Upper lobe of left lung (tissue), 6 donors: ENCODE data around the gene NAP1L4. TPM values are rescaled to one million over a fixed set of nuclear protein-coding genes. Genes with fewer than 3 reads are reported as not detected.

Experiments
- ATAC-seq, 2 donors: fragments of 200-7000 bp; cut with Tn5 transposase; one replicate each; pipeline ENCODE4 v1.9.1; 2022; ENCODE audit warnings: mild to moderate bottlenecking in 2 of 2, moderate library complexity in 2 of 2; ENCODE audit not compliant: low FRiP score in 2 of 2
- DNase-seq, 2 donors: peaks; one replicate each; pipeline ENCODE4 v3.0.0-alpha.2; 2019 to 2020
- H3K27ac ChIP-seq, 4 donors: fragments of 200-600 bp; sonication (generic); one replicate each; pipeline ENCODE4 v1.5.1; 2016 to 2019
- H3K27me3 ChIP-seq, 4 donors: fragments of 200-600 bp; sonication (generic); one replicate each; pipeline ENCODE4 v1.5.1; 2017 to 2019
- H3K36me3 ChIP-seq, 4 donors: fragments of 200-600 bp; sonication (generic); one replicate each; pipeline ENCODE4 v1.5.1; 2016 to 2019
- H3K4me1 ChIP-seq, 4 donors: fragments of 200-600 bp; sonication (generic); one replicate each; pipeline ENCODE4 v1.5.1; 2018 to 2019
- H3K4me3 ChIP-seq, 4 donors: fragments of 200-600 bp; sonication (generic); one replicate each; pipeline ENCODE4 v1.5.1; 2017 to 2019; ENCODE audit warnings: mild to moderate bottlenecking in 2 of 4, moderate library complexity in 1 of 4
- H3K9me3 ChIP-seq, 4 donors: fragments of 200-600 bp; sonication (generic); one replicate each; pipeline ENCODE4 v1.5.1; 2018 to 2019
- CTCF ChIP-seq, 6 experiments: fragments of 450-650 bp in 4 of 6; fragments of 200-600 bp in 2 of 6; sonication (generic) in 2 of 6; IDR thresholded peaks; one replicate each; pipeline ENCODE4 v1.5.1; 2016 to 2019; ENCODE audit warnings: antibody characterized with exemption in 6 of 6
- EP300 ChIP-seq, 4 donors: sonication (generic); formaldehyde crosslinking; IDR thresholded peaks; one replicate each; pipeline ENCODE4 v1.5.1; 2017; ENCODE audit warnings: antibody characterized with exemption in 4 of 4, control low read depth in 2 of 4
- POLR2A ChIP-seq, 4 donors: fragments of 450-650 bp; IDR thresholded peaks; one replicate each; pipeline ENCODE4 v1.5.1; 2016 to 2017; ENCODE audit warnings: antibody characterized with exemption in 4 of 4, mild to moderate bottlenecking in 2 of 4
- POLR2AphosphoS5 ChIP-seq, 2 donors: sonication (generic); formaldehyde crosslinking; IDR thresholded peaks; one replicate each; pipeline ENCODE4 v1.5.1; 2017; ENCODE audit warnings: antibody characterized with exemption in 2 of 2
- WGBS, 2 donors: methylation state at CpG; one replicate each; pipeline ENCODE4 v1.1.5; 2017 to 2018; 5-methylcytosine and 5-hydroxymethylcytosine counted together
- total RNA-seq, 6 donors: library from RNA; depleted of rRNA in 4 of 6; stranded (reverse); fragments of >200 nt in 4 of 6; gene quantifications; one replicate each; pipeline versions ENCODE4 v1.1.0 to v1.2.1, GENCODE V29; 2016 to 2021
- donor health status: DM: no; HTN: no; CAD: no; lungs with moderate emphysema.
- donor health status: DM: no; HTN: yes; CAD: no; lungs with severe emphysema.

Gene NAP1L4
- total RNA-seq, 6 donors from 2014 or later = 81.1 to 194 (median 103) TPM

- 63% methylated on average over 5 of the region's 5 CpGs; no CpG with 5 or more reads in 1 of the 2 donors for WGBS, 2 donors
- peaks cover 10 to 39% (median 23%) of the 10 kb centered on the region in 4 donors for H3K4me1 ChIP-seq
- ATAC-seq (peak; percentile 73 to 92), DNase-seq (peak; percentile 90 to 97)
- peak; percentile 49 to 50 for TF ChIP-seq POLR2AphosphoS5 (IDR thresholded peaks at IDR 0.05)
- peak in 1 of 4 donors; percentile 47 for TF ChIP-seq EP300 (IDR thresholded peaks at IDR 0.05)
- peak in 1 of 4 donors; percentile 24 for TF ChIP-seq POLR2A (IDR thresholded peaks at IDR 0.05)
- no peak for TF ChIP-seq CTCF (IDR thresholded peaks at IDR 0.05)
- H3K36me3 ChIP-seq = no peaks in the 10 kb centered on the region
- no peaks in the 10 kb centered on the region for H3K9me3 ChIP-seq
- no peak overlapping the region for H3K4me3 ChIP-seq
- H3K27me3 ChIP-seq = no peaks in the 10 kb centered on the region
- H3K27ac ChIP-seq = peak overlapping the region in 3 of 4 donors; percentile 63 to 74 (median 71)
These were observed 79.6 kb downstream of the NAP1L4 start for GRCh38 chr11:2912498-2912897.

GRCh38 chr11:2911785-2912391 lies 80.2 kb downstream of the NAP1L4 start:
- H3K4me1 ChIP-seq = peaks cover 10 to 39% (median 23%) of the 10 kb centered on the region in 4 donors

GRCh38 chr11:2911088-2911784 lies 80.9 kb downstream of the NAP1L4 start:
- 90% methylated on average over 12 to 17 of the region's 18 CpGs for WGBS, 2 donors
- Histone ChIP-seq H3K9me3 (no peaks in the 10 kb centered on the region), H3K27ac (peak overlapping the region in 2 of 4 donors; percentile 31 to 74), H3K27me3 (no peaks in the 10 kb centered on the region), H3K4me1 (peaks cover 10 to 39% (median 23%) of the 10 kb centered on the region in 4 donors), H3K4me3 (no peak overlapping the region), H3K36me3 (no peaks in the 10 kb centered on the region)
- ATAC-seq (no peak), DNase-seq (peak in 1 of 2 donors; percentile 63)
- no peak for TF ChIP-seq EP300 (IDR thresholded peaks at IDR 0.05)
- TF ChIP-seq POLR2A (IDR thresholded peaks at IDR 0.05) = no peak
- no peak for TF ChIP-seq POLR2AphosphoS5 (IDR thresholded peaks at IDR 0.05)
- no peak for TF ChIP-seq CTCF (IDR thresholded peaks at IDR 0.05)

More at GRCh38 chr11:2911785-2912391, 80.2 kb downstream of the NAP1L4 start:
- H3K36me3 ChIP-seq = no peaks in the 10 kb centered on the region
- ATAC-seq = peak in 1 of 2 donors; percentile 23
- H3K27me3 ChIP-seq = no peaks in the 10 kb centered on the region
- no peaks in the 10 kb centered on the region for H3K9me3 ChIP-seq
- DNase-seq = peak in 1 of 2 donors; percentile 78
- H3K27ac ChIP-seq = peak overlapping the region in 3 of 4 donors; percentile 63 to 74 (median 69)
- TF ChIP-seq EP300 (IDR thresholded peaks at IDR 0.05) (no peak), POLR2AphosphoS5 (IDR thresholded peaks at IDR 0.05) (no peak), CTCF (IDR thresholded peaks at IDR 0.05) (no peak), POLR2A (IDR thresholded peaks at IDR 0.05) (no peak)
- no peak overlapping the region for H3K4me3 ChIP-seq
- 61 to 67% methylated on average over 8 to 10 of the region's 12 CpGs for WGBS, 2 donors

- H3K27ac ChIP-seq = no peak overlapping the region
These were observed 81.7 kb downstream of the NAP1L4 start for GRCh38 chr11:2910401-2910955.

More at GRCh38 chr11:2910401-2910955, 81.7 kb downstream of the NAP1L4 start:
- peaks cover 10 to 39% (median 23%) of the 10 kb centered on the region in 4 donors for H3K4me1 ChIP-seq
- 92 to 94% methylated on average over 13 of the region's 13 CpGs for WGBS, 2 donors
- H3K9me3 ChIP-seq = no peaks in the 10 kb centered on the region
- TF ChIP-seq POLR2A (IDR thresholded peaks at IDR 0.05) (no peak), POLR2AphosphoS5 (IDR thresholded peaks at IDR 0.05) (no peak), CTCF (IDR thresholded peaks at IDR 0.05) (no peak), EP300 (IDR thresholded peaks at IDR 0.05) (no peak)
- no peak overlapping the region for H3K4me3 ChIP-seq
- no peaks in the 10 kb centered on the region for H3K36me3 ChIP-seq
- DNase-seq = peak in 1 of 2 donors; percentile 71
- ATAC-seq = no peak
- no peaks in the 10 kb centered on the region for H3K27me3 ChIP-seq
